Measurements from ENCODE around the gene IL4R. TPM values are rescaled to one million over a fixed set of nuclear protein-coding genes. Genes with fewer than 3 reads are reported as not detected.

Gene IL4R
- total and polyA plus RNA-seq, 2 of the 13 experiments (the other 11 are each of a cell fraction or from before 2014, with no cell fraction given): 15.9 to 49.6 TPM

DNA sequence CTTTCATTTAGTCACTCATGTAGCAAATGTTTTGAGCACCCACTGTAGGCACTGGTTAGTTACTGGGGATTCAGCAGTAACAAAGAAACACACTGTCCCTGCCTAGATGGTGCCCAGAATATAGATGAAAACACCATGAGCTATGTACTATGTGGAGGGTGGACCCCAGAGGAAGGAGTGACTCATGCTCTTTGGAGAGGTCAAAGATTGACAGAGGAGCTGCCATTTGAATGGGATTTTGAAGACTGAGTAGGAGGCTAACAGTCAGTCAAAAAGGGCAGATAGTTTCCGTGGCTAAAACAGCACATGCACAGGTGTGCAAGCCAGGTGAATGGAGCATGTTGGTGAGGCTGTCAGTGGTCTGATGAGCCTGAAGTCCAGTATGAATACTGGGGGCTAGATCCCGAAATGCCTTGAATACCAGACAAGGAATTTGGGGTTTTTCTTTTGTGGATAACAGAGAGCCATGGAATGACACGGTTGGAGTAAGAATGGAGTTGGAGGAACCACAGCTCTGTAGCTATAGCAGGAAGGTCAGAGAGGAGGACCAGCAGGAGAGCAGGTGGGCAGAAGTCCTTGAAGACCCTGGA is 94.3 kb downstream of the IL4R start (continued):
- TF ChIP-seq BCL3 (CRISPR knock-in tag; IDR thresholded peaks at IDR 0.05): no peak
- TF ChIP-seq SIN3A (IDR thresholded peaks at IDR 0.05; ENCODE audit: borderline replicate concordance, low read depth, low read length): no peak
- no peak for TF ChIP-seq GPN1 (CRISPR knock-in tag; IDR thresholded peaks at IDR 0.05; ENCODE audit: borderline replicate concordance)
- peak; percentile 69; the same call in 1 of the 2 replicates for TF ChIP-seq ZNF44 (CRISPR knock-in tag; IDR thresholded peaks at IDR 0.05)
- TF ChIP-seq, protein P1, sequence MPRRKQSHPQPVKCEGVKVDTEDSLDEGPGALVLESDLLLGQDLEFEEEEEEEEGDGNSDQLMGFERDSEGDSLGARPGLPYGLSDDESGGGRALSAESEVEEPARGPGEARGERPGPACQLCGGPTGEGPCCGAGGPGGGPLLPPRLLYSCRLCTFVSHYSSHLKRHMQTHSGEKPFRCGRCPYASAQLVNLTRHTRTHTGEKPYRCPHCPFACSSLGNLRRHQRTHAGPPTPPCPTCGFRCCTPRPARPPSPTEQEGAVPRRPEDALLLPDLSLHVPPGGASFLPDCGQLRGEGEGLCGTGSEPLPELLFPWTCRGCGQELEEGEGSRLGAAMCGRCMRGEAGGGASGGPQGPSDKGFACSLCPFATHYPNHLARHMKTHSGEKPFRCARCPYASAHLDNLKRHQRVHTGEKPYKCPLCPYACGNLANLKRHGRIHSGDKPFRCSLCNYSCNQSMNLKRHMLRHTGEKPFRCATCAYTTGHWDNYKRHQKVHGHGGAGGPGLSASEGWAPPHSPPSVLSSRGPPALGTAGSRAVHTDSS (CRISPR knock-in tag; conservative IDR thresholded peaks at IDR 0.05): no peak
- no peak for TF ChIP-seq HNF4A (CRISPR knock-in tag; IDR thresholded peaks at IDR 0.05)
- no peak for TF ChIP-seq GATA4 (IDR thresholded peaks at IDR 0.05; ENCODE audit: borderline replicate concordance, low read depth)
- no peak for TF ChIP-seq HINFP (CRISPR knock-in tag; IDR thresholded peaks at IDR 0.05; ENCODE audit: low read depth)
- 0 out of 2 replicates have a peak, but pooled peaks have one; percentile 51 for TF ChIP-seq ZNF317 (CRISPR knock-in tag; IDR thresholded peaks at IDR 0.05)
- peak; percentile 52; the same call in 1 of the 2 replicates for TF ChIP-seq RXRB (CRISPR knock-in tag; IDR thresholded peaks at IDR 0.05; ENCODE audit: borderline replicate concordance)
- no peak for TF ChIP-seq ZNF772 (CRISPR knock-in tag; IDR thresholded peaks at IDR 0.05)
- TF ChIP-seq SMARCC2 (IDR thresholded peaks at IDR 0.05): 0 out of 2 replicates have a peak, but pooled peaks have one; percentile 4
- peak; percentile 78 for TF ChIP-seq ZNF792 (CRISPR knock-in tag; IDR thresholded peaks at IDR 0.05)
- TF ChIP-seq, protein P2, sequence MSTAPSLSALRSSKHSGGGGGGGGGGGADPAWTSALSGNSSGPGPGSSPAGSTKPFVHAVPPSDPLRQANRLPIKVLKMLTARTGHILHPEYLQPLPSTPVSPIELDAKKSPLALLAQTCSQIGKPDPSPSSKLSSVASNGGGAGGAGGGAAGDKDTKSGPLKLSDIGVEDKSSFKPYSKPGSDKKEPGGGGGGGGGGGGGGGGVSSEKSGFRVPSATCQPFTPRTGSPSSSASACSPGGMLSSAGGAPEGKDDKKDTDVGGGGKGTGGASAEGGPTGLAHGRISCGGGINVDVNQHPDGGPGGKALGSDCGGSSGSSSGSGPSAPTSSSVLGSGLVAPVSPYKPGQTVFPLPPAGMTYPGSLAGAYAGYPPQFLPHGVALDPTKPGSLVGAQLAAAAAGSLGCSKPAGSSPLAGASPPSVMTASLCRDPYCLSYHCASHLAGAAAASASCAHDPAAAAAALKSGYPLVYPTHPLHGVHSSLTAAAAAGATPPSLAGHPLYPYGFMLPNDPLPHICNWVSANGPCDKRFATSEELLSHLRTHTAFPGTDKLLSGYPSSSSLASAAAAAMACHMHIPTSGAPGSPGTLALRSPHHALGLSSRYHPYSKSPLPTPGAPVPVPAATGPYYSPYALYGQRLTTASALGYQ (CRISPR knock-in tag; IDR thresholded peaks at IDR 0.05): no peak
- peak; percentile 30; the same call in 1 of the 2 replicates for TF ChIP-seq ZGPAT (CRISPR knock-in tag; IDR thresholded peaks at IDR 0.05)
- TF ChIP-seq TCF7L2 (IDR thresholded peaks at IDR 0.05; ENCODE audit: low read depth, low read length): no peak
- TF ChIP-seq MAFG (CRISPR knock-in tag; IDR thresholded peaks at IDR 0.05): no peak

Data from HepG2 (cell line).